HG03097 (cell line): ENCODE data around the gene FUT8.

Source experiments
- ATAC-seq: cut with Tn5 transposase; IDR thresholded peaks from one replicate; pipeline ENCODE4 v1.9.1; 2021; ENCODE audit not compliant: unreplicated experiment, low FRiP score

Gene FUT8

DNA sequence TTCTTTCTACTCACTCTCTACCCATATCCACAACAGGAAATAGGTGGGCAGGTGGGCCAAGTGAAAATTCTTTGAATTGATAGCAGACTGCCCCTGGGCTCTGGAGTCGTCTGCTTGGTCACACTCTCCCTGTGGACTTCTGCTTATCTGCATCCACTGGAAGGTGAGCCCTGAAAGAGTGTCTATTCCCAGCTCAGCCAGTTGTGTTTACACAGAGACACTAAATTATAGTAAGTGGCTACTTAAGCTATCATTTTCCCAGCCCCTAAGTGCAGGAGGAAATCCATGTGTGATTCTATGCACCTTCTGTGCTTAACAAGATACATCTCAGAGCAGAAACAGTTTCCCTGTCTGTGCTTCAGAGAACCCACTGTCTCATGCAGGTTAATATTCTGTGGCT, 338.4 kb downstream of the FUT8 start:
- ATAC-seq = no peak

DNA sequence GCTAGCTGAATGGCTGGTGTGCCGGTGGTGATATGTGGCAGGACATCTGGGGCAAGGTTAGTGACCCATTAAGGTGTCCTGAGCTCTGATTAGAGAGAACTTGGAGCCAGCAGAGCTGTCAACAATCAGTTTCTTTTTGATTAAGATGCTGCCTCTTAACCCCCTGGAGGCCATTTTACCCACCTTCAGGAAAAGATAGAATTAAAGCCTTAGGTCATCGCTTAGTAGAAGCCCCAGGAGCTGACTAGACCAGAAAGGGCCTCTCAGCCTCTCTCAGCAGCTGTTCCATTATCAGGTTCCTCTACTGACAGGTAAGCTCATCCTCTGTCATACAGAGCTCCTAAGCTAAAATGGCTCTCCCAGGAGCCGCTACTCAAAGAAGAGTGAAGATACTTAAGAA, 339.0 kb downstream of the FUT8 start:
- ATAC-seq = no peak

DNA sequence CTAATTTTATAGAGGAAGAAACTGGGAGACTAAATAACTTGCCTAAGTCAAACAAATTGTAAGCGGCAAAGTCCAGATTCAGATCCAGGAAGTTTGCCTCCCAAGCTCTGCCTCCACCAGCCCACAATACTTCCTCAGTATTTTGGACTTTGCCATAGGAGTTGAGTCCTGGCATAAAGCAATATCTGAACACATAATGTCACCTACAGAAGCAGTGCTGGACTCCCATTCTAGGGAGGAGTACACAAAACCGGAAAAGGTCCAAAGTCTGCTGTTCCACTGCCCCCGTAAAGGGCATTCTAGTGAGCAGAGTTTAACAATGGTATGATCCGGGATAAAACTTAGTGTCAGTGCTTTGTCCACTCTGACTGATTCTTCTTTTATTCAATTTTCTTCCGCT, 340.5 kb downstream of the FUT8 start:
- ATAC-seq = no peak

DNA sequence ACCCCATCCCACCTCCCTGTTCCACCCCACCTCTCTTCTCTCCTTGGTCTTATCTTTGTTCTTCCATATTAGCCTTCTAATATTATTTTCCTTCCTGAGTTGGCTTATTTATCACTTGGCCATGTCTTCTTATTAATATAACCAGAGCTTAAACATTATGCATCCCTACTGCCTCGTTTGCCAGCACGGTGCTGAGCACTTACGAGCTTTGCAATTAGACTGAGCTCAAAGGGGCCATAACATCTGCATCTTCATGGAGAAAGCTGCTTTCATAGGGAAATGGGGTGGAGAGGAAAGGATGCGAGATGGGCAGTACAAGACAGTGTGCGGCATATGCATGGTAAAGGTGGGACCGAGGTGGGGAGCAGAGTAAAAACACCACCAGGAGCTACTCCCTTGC, 342.8 kb downstream of the FUT8 start:
- no peak for ATAC-seq

DNA sequence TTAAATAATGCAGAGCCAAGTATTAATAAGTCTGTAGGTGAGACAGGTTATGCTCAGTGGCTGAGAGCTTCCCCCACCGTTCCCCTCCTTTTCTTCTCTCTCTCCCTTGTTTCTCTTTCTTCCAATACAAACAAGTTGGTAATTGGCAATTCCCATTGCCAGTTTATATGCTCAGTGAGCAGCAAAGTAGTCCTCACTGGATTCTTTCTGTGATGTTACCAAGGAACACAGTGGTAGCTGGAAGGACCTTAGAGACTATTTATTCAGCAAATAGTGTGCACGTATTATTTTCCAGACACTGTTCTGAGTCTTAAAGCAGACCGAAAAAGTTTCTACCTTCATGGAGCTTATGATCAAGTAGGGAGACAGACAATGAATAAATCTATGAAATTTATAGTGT, 344.4 kb downstream of the FUT8 start:
- no peak for ATAC-seq

DNA sequence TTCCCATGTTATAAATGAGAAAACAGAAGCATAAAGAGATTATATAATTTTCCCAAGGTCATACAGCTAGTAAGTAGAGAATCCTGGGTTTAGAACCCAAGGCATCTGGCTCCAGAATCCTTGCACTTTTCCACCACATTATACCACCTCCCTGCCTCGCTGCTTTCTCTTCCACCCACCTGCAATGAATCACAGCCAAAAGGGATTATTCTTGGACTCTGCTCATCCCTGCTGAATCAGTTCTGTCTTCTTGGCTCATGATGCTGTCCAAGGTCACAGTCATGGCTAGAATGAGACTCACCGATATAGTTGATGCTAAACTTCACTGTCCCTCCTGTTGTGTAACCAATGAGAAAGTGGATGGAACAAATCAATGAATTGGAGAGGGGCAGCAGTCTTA, 356.6 kb downstream of the FUT8 start:
- no peak for ATAC-seq

DNA sequence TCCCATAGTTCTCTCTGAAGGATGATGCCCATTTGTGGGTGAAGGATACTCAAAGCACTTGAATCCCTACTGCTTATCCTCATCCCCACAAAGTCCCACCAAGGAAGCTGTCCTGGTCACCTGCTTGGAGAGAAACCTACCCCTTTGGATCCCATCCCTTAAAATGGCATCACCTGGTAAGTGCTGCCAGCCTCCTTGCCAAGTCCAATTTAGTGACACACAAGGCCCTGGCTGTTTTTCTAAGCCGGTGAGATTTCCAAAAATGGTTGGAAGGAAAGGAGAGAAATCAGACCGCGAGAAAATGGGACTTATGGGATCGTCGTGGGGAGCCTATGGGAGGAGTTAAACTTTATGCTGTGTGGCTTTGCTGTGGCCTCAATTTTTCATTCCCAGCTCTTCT, 358.2 kb downstream of the FUT8 start:
- no peak for ATAC-seq

DNA sequence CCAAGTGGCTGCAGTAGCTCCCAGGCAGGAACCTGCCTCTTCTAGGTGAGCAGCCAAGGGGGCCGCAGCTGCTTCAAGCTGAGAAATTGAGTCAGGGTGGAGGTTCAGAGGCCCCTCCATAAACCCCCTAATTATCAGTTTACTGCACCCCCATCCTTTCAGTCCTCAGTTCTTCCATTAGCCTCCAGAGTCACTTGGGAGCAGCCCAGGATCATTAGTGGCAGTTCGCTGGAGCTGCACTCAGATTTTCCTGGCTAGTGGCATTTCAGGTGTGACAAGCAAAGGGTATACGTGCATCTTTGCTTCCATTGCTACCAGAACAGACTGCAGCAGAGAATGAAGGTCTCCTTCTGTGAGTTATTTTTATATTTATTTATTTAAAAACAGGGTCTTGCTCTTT, 358.7 kb downstream of the FUT8 start:
- ATAC-seq = no peak

DNA sequence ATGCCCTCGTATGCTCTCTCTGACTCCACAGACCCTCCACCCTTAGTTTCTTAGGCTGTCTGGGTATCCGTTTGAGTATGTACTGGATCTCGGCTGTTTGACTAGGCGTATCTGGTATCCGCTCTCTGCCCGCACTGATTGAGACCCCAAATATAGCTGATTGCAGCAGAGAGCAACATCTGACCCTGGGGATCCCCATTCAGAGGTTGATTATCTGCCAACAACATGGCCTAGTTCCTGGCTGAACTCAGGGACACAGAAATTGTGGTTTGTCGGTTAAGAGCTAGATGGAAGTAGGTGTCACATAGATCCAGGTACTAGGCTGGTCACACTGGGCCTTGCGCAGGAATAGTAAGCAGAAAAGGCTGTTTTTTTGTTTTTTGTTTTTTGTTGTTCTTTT, 359.9 kb downstream of the FUT8 start:
- no peak for ATAC-seq

DNA sequence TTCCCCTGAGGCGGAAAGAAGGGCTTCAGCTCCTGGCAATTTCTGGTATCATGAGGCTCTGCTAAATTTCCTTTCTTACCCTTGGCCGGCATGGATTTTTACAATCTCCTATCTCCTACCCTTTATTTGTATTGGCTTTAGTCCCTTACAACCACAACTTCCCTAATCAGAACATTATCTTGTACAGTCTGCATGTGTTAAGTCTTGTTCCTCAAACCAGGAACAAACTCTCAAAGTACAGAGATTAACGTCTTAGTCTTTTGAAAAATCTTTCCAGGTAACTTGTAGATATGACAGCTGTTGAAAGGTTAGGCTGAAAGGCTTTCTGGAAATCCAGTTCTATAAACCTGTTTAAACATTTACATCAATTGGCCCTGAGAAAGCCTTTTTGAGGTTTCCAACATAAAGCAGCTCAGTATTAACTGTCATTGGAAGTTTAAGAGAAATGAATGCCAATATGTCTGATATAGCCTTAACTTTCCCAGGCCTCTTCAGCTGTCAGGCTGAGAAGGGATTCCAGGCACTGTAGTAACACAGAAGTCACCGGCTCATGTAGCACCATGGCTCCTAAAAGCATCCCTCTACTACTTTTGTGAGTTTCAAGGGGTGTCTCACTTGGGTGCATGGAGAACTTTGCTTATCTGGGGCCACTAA, 360.5 kb downstream of the FUT8 start:
- ATAC-seq = no peak

DNA sequence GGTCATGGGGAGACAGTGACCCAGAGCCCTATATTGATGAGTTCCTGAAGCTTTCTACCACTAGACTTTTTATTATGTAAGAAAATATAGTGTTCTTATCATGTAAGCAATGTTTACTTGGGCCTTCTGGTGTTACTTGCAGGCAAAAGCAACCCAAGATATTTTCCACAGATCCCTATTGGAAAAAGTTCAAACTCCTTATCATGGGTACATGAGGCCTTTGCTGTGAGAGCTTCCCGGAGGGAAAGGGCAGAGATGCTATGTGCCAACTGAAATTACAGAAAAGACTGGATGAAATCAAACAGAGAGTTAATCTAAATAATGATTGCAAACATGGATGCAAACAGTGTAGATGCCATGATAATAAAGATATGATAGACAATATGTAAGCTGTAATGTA, 361.5 kb downstream of the FUT8 start:
- ATAC-seq = no peak

DNA sequence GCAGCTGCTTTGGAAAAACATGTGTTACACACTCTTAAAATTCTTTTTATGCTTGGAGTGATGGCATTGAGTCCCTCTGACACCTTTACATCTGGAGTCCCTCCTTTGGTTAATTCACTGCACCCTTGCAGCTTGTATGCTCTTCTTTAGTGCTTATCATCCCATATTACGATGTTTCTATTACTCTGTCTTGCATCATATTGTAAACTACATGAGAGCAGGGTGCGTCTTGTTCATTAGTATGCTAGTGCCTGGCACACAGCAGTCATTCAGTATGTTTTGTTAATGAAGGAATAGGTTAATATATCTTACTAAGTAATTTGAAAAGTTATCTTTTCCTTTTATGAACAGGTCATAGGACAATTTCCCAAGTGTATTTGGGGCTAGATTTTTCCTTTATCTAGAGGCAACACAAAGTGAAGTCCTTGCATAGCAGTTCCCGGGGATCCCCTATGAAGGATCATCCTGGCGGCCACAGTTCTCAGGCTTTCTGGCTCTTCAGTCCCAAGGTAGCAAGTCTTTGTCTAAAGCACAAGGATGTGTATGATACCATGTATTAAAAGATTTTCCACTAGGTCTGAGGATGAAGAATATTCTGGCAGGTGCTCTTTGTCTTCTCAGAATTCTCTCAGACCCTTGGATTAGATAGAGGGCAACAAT, 363.8 kb downstream of the FUT8 start:
- ATAC-seq = no peak

DNA sequence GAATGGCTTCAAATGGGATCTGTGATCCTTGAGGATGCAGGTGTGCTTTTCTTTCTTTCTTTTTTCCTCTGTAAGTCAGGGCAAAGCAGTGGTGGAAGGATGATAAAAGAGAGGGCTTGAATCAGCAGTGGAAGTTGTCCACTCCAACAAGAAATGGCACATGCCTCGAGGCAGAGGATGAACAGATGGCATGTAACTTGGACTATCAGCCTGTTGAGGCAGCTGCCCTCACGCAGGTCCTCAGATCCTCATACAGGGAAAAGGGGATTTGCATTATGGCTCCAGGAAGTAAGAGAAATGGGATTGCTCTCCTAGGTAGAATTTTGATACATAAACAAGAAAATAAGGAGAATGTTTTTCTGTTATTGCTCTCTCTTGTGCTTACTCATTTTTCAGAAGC, 368.0 kb downstream of the FUT8 start:
- no peak for ATAC-seq

DNA sequence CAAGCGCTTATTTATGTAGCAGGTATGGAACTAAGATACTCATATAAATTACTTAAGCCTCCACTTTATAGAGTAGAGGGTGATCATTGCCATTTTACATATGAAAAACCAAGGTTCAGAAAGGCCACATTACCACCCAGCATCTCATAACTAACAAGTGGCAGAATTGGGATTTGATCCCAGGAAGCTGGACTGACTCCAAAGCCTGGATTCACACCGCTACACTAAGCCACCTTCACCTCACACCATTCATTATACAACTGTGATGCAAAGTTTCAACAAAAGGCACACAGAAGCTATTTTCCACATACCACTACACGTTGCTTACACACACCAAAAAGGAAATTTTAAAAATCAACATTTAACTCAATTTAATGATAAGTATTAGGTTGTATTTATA, 370.6 kb downstream of the FUT8 start:
- ATAC-seq = no peak

DNA sequence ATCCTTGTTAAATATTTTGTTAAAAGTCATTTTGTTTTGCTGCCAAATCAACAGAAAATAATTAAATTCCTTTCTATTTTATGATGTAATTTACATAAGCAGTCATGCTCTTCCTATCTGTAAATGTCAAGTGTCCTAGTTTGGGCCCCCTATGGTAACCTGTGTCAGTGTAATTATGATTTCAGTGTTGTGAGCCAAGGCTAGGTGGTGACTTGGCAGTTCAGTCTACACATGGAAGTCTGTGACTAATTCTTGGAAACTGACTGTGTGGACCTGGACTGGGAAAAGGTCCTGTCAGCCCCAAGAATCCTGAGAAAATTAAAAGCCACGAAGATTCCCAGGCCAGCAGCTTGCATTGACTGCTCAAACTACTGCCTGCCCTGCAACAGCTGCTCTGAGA, 371.0 kb downstream of the FUT8 start:
- no peak for ATAC-seq

DNA sequence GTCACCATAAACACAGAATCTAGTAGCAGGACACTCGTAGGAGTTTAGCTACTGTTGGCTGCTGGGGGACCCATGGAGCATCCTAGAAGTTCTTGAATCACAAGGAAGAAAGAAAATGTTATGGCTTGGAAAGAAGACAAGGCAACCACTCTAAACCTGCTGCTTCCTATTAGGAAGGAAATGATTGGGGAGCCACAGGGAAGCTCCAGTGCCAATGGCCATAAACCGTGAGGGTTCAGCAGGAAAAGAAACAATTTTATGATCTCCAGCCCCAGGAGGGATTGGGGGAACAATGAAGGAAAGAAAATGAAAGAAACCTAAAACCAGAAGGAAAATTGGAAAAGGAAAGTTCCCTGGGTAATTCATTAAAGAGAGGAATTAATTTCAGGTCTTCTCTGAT, 372.0 kb downstream of the FUT8 start:
- ATAC-seq = no peak

DNA sequence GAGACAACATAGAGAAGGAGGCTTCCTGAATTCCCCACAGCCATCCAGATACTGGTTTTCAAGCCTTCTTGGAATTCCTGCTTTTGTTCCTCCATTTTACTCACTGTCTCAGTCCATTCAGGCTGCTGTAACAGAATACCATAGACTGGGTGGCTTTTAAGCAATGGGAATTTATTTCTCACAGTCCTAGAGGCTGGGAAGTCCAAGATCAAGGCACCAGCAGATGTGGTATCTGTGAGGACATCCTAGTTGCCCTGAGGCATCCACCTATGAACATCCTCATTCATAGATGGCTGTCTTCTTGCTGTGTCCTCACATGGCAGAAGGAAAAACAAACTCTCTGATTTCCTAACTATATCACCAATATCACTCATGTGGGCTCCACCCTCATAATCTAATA, 374.9 kb downstream of the FUT8 start:
- ATAC-seq = no peak

DNA sequence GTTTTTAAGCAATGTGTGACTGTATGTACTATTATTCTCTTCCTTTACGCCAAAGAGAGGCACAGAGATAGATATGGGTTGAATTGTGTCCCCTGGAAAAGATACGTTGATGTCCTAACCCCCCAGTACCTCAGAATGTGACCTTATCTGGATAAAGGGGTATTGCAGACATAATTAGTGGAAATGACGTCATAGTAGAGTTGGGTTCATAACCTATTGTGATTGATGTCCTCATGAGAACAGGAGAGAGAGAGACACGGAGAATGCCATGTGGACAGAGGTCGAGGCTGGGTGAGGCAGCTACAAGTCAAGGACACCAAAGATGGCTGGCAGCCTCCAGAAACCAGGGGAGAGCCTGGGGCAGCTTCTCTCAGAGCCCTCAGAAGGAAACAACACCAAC, 376.3 kb downstream of the FUT8 start:
- no peak for ATAC-seq

DNA sequence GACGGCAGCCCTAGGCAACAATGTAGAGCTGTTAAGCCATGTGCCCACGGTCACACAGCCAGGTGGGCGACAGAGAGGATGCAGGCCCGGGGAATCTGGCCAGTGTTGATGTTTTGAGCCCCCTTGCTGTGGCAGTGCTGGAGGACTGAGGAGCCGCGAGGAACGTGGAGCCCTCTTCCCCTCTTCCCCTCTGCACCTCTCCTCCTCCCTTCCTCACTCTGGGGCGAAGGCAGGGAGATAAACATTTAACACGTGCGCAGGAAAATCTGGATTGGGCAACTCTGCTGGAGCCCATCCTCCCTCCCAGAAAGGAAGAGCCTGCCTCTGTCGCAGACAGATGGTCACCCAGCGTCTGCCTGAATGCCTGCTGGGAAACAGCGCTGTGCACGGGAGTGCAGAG, 376.8 kb downstream of the FUT8 start:
- ATAC-seq = no peak

DNA sequence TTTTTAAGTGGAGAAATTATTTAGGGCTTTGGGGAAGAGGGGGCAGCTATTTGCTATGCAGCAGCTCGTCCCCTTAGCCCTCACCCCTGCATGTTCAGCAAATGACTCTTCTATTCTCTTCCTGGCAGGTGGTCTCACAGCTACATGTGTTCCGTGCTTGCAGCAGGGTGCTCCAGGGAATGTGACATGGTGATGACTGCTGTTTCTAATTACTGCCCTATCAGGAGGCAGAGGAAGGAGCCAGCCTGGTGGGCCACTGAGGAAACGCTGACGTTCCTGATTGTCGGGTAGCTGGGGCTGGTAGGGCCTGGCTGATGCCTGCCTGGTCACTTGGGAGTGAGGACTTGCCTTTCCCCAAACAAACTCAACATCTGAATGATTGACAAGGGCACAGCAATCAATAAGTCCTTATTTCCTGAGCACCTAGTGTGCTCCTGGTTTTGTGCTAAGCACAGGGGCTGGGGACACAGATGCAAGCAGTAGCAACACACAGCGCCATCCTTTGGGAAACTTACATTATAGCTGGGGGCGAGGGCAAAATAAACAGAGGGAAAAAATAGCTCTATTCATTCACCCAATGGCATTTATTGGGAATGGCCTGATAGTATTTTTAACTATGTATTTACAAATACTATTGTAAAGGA, 377.8 kb downstream of the FUT8 start:
- no peak for ATAC-seq

DNA sequence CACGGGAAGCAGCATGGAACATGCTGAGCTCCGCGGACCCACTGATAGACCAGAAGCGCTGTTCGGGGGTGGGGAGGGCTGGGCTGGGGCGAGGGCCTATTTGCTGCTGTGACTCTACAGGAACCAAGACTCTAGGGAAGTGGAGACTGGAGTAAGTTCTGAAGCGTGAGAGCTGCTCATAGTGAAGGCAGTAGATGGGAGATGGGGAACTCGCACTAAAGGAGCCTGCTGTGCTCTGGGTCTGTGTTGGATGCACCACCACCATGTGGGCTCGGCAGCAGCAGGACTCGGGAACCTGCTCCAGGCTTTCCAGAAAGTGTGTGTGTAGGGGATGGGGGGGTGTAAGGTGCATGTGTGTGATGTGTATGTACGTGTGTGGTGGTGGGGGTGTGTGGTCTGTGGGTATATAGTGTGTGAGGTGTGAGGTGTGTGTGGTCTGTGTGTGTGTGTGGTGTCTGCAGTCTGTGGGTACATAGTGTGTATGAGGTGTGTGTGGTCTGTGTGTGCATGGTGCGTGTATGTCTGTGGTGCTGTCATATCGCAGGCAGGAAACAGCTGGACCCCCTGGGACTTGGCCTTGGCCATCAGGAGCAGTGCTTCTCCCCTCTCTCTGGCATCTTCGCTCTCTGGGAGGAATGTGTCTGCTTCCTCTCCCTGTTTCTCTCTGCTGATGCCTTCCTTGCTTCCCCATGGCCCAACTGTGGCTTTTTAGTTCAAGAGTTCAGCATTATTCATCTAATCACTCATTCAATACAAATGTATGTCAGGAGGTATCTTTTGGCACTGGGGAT, 378.9 kb downstream of the FUT8 start:
- no peak for ATAC-seq
